Measurements from ENCODE around the gene NCAPG2.

Gene NCAPG2

DNA sequence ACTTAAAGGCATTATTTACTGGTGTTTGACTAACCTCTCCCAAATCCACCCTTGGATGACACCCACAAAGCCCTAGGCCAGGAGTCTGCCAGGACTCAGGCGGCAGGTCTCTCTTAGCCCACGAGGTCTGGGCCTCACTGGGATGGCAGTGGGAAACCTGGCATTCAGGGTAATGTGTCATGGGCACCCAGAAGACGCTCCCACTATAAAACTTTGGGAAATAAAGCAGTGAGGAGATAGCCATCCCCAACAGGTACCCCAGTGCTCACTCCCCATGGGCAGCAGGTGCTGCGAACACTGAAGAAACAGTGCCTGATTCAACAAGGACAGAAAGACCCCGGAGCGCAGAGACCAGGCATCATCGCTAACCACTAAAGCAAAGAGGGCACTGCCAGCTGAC is 102.6 kb downstream of the NCAPG2 start:
- no peak for DNase-seq (ENCODE audit: low spot score)

DNA sequence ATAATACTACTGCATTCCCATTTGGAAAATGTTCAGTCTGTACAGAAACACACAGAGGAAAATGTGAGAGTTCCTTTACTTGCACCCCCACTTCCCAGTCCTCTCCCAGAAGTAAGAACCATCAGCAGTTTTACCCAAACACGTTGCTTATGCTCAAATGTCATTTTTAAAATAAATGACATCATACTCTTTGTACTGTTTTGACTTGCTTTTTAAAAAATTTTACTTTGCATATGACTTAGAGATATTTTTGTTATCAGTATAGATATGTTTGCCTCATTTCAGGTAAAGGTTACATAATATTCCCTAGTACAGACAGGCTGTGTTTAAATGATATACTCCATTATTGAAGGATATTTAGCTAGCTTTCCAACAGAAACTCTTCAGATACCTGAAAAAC is 103.5 kb downstream of the NCAPG2 start:
- DNase-seq (ENCODE audit: low spot score), result no peak

GRCh38 chr7:158596745-158597144 is 107.9 kb downstream of the NCAPG2 start:
- no peak for DNase-seq (ENCODE audit: low spot score)

- DNase-seq (ENCODE audit: low spot score), result no peak
Measured at GRCh38 chr7:158596309-158596708, 108.3 kb downstream of the NCAPG2 start.

- no peak for DNase-seq (ENCODE audit: low spot score)
Measured at GRCh38 chr7:158595068-158595467, 109.5 kb downstream of the NCAPG2 start.

- no peak for DNase-seq (ENCODE audit: low spot score)
Measured at GRCh38 chr7:158592541-158592940, 112.1 kb downstream of the NCAPG2 start.

DNA sequence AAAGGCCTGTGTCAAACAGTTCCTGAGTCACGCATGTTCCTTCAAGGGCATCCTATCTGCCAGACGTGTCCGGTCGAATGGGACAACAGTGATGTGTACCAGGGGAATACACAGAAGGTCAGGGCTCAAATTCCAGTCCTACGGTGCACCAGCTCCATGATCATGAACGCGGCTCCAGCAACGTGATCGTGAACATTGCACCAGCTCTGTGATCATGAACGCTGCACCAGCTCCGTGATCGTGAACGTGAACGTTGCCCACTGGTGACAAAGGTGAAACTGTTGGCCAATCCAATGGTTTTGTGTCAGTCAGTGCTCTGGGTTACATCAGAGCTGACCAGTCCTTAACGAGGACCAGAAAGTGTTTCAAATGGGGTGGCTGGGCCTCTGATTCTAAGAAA is 112.7 kb downstream of the NCAPG2 start:
- no peak for DNase-seq (ENCODE audit: low spot score)

DNA sequence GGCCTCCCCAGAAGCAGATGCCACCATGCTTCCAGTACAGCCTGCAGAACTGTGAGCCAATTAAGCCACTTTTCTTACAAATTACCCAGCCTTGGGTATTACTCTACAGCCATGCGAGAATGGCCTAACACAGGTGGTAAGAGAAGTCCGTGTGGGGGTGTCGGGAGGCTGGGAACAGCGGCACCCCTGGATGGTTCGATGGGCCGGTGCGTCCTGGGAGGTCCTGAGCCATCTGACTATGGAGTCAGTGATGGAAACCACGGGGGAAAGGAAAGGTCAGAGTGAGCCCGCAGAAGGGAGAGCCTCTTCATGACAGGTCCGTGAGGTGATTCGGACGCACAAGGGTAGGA is 114.4 kb downstream of the NCAPG2 start:
- no peak for DNase-seq (ENCODE audit: low spot score)

DNA sequence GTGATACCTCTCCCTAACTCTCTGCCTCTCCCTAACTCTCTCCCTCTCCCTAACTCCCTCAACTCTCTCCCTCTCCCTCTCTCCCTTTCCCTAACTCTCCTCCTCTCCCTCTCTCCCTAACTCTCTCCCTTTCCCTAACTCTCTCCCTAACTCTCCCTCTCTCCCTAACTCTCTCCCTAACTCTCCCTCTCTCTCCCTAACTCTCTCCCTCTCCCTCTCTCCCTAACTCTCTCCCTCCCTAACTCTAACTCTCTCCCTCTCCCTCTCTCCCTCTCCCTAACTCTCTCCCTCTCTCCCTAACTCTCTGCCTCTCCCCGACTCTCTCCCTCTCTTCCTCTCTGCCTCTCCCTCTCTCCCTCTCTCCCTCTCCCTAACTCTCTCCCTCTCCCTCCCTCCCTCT is 115.0 kb downstream of the NCAPG2 start:
- no peak for DNase-seq (ENCODE audit: low spot score)

DNA sequence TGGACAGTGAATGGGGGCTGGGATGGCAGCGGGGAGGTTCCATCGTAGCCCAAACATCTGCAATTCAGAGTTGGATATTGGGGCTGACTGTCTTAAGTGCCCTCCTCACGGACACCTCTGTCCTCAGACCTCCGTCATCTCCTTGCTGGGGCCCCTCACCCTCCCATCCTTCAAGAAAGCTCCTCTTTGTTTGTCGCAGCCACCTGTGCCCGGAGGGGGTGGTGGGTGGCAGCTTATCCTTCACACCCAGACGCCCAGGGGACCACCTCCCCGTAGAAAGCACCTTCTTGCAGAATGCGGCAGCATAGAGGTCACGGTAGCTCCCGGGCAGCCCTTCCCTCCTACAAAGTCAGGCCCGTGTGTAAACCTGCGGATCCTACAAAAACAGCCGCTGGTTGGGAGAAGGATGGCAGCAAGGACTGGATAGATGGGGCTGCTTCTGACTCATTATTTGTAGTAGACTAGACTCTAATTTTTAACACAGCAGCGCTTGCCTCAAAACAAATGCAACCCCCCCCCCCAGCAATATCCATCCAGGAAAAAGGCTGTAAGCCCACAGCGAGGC is 115.6 kb downstream of the NCAPG2 start:
- no peak for DNase-seq (ENCODE audit: low spot score)

- no peak for DNase-seq (ENCODE audit: low spot score)
Measured at GRCh38 chr7:158588085-158588877, 116.3 kb downstream of the NCAPG2 start.

DNA sequence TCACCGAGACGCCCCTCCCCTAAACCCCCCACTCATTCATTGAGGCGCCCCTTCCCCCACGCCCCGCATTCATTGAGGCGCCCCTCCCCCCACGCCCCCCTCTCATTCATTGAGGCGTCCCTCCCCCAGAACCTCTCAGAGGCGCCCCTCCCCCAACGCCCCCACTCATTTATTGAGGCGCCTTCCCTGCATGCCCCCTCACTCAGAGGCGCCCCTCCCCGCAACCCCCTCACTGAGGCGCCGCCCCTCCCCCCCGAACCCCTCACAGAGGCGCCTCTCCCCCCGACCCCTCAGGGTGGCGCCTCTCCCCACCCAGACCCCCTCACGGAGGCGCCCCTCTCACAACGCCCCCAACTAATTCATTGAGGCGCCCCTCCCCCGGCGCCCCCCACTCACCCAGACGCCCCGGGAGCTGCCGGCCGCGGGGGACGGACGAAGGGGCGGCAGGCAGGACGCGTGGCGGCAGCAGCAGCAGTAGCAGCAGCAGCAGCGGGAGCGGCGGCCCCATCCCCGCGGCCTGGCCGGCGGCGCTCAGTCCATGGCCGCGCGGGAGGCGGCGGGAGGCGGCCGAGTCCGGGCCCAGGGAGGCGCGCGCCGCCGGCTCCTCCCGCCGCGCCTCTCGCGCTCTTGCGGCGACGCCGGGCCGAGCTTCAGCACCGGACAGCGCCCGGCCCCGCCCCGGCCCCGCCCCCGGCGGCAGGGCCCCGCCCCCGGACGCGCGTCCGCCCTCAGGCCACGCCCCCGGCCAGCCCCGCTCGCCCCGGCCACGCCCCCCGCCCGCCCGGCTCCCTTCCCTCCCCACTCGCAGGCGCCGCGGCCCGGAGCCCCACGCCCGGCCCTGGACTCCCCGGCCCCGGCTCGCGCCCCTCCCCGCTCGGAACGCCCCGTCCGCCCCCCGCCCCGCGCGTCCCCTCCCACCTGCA is 117.2 kb downstream of the NCAPG2 start, which contains the start of gene PTPRN2:
TSS of gene PTPRN2 (minus strand) at position 662 of the 923 bp plus-strand sequence.
- peak; percentile 98 for DNase-seq (ENCODE audit: low spot score)

GRCh38 chr7:158586499-158587161 is 118.0 kb downstream of the NCAPG2 start:
- no peak for DNase-seq (ENCODE audit: low spot score)

GRCh38 chr7:158585721-158586498 is 118.7 kb downstream of the NCAPG2 start:
- DNase-seq (ENCODE audit: low spot score), result no peak

GRCh38 chr7:158584407-158584806 is 120.2 kb downstream of the NCAPG2 start:
- no peak for DNase-seq (ENCODE audit: low spot score)

- no peak for DNase-seq (ENCODE audit: low spot score)
Measured at GRCh38 chr7:158583810-158584209, 120.8 kb downstream of the NCAPG2 start.

- no peak for DNase-seq (ENCODE audit: low spot score)
Measured at GRCh38 chr7:158583143-158583542, 121.5 kb downstream of the NCAPG2 start.

GRCh38 chr7:158582089-158582456 is 122.5 kb downstream of the NCAPG2 start:
- DNase-seq (ENCODE audit: low spot score), result no peak

- no peak for DNase-seq (ENCODE audit: low spot score)
Measured at GRCh38 chr7:158581440-158582088, 123.0 kb downstream of the NCAPG2 start.
